ENCODE data around the gene AUTS2.

Gene AUTS2

GRCh38 chr7:70711452-70711851 lies 1113.2 kb downstream of the AUTS2 start:
- Mint-ChIP-seq H3K36me3 (ENCODE audit: low read depth) (peaks cover 60% of the 10 kb centered on the region), H3K27ac (no peak overlapping the region), H3K4me1 (peaks cover 36% of the 10 kb centered on the region), H3K9me3 (peaks cover 17% of the 10 kb centered on the region), H3K4me3 (no peak overlapping the region), H3K27me3 (ENCODE audit: low read depth) (peaks cover 3% of the 10 kb centered on the region)
- TF ChIP-seq CTCF (IDR thresholded peaks at IDR 0.05; ENCODE audit: unreplicated experiment in 3 of 3): no peak

- TF ChIP-seq CTCF (IDR thresholded peaks at IDR 0.05; ENCODE audit: unreplicated experiment in 3 of 3): no peak
- Mint-ChIP-seq H3K4me1 (peaks cover 29% of the 10 kb centered on the region), H3K4me3 (no peak overlapping the region), H3K27me3 (ENCODE audit: low read depth) (peaks cover 3% of the 10 kb centered on the region), H3K27ac (no peak overlapping the region), H3K36me3 (ENCODE audit: low read depth) (peaks cover 58% of the 10 kb centered on the region), H3K9me3 (peaks cover 17% of the 10 kb centered on the region)
Measured at GRCh38 chr7:70712942-70713341, 1114.7 kb downstream of the AUTS2 start.

GRCh38 chr7:70714506-70715038 lies 1116.3 kb downstream of the AUTS2 start:
- Mint-ChIP-seq H3K4me3 (no peak overlapping the region), H3K27ac (no peak overlapping the region), H3K36me3 (ENCODE audit: low read depth) (peaks cover 57% of the 10 kb centered on the region), H3K27me3 (ENCODE audit: low read depth) (no peaks in the 10 kb centered on the region), H3K9me3 (peaks cover 17% of the 10 kb centered on the region), H3K4me1 (peaks cover 35% of the 10 kb centered on the region)
- no peak for TF ChIP-seq CTCF (IDR thresholded peaks at IDR 0.05; ENCODE audit: unreplicated experiment in 3 of 3)

- Mint-ChIP-seq H3K27me3 (ENCODE audit: low read depth) (no peaks in the 10 kb centered on the region), H3K4me3 (no peak overlapping the region), H3K36me3 (ENCODE audit: low read depth) (peaks cover 50% of the 10 kb centered on the region), H3K4me1 (peaks cover 45% of the 10 kb centered on the region), H3K27ac (no peak overlapping the region), H3K9me3 (peaks cover 17% of the 10 kb centered on the region)
- TF ChIP-seq CTCF (IDR thresholded peaks at IDR 0.05; ENCODE audit: unreplicated experiment in 3 of 3): no peak
Measured at GRCh38 chr7:70717553-70718329, 1119.5 kb downstream of the AUTS2 start.

- Mint-ChIP-seq H3K36me3 (ENCODE audit: low read depth) (peaks cover 37% of the 10 kb centered on the region), H3K27me3 (ENCODE audit: low read depth) (no peaks in the 10 kb centered on the region), H3K27ac (no peak overlapping the region), H3K9me3 (peaks cover 10% of the 10 kb centered on the region), H3K4me3 (no peak overlapping the region), H3K4me1 (peaks cover 42% of the 10 kb centered on the region)
- TF ChIP-seq CTCF (IDR thresholded peaks at IDR 0.05; ENCODE audit: unreplicated experiment in 3 of 3): no peak
Measured at GRCh38 chr7:70719125-70719524, 1120.8 kb downstream of the AUTS2 start.
